GM21576 (cell line): ENCODE data around the gene CDCP2.
"Not testable (repeated sequence)": the region's sequence is repeated elsewhere in the genome, so short reads cannot be mapped to it uniquely, and the experiment has no call there.

Source experiments
- ATAC-seq: cut with Tn5 transposase; IDR thresholded peaks from one replicate; pipeline ENCODE4 v1.9.1; 2021; ENCODE audit warnings: mild to moderate bottlenecking, moderate library complexity; ENCODE audit not compliant: unreplicated experiment

Gene CDCP2

GRCh38 chr1:54117815-54118563 lies 34.8 kb downstream of the CDCP2 start:
- ATAC-seq: no peak

- ATAC-seq: no peak
Measured at GRCh38 chr1:54115520-54115919, 37.3 kb downstream of the CDCP2 start.

GRCh38 chr1:54114955-54115354 lies 37.8 kb downstream of the CDCP2 start:
- ATAC-seq: no peak

- no peak for ATAC-seq
Measured at GRCh38 chr1:54114001-54114400, 38.8 kb downstream of the CDCP2 start.

- ATAC-seq: no peak
Measured at GRCh38 chr1:54112705-54113368, 40.0 kb downstream of the CDCP2 start.

GRCh38 chr1:54112027-54112426 lies 40.8 kb downstream of the CDCP2 start:
- ATAC-seq: no peak

- ATAC-seq: no peak
Measured at GRCh38 chr1:54111624-54112023, 41.2 kb downstream of the CDCP2 start.

- ATAC-seq: no peak
Measured at GRCh38 chr1:54110996-54111395, 41.8 kb downstream of the CDCP2 start.

GRCh38 chr1:54109129-54110090 lies 43.4 kb downstream of the CDCP2 start:
- no peak for ATAC-seq

- ATAC-seq: no peak
Measured at GRCh38 chr1:54108156-54108555, 44.6 kb downstream of the CDCP2 start.

GRCh38 chr1:54107131-54107530 lies 45.7 kb downstream of the CDCP2 start:
- ATAC-seq: no peak

GRCh38 chr1:54105736-54106269 lies 47.0 kb downstream of the CDCP2 start:
- ATAC-seq: no peak

GRCh38 chr1:54105080-54105479 lies 47.7 kb downstream of the CDCP2 start:
- no peak for ATAC-seq

- ATAC-seq: not testable (repeated sequence)
Measured at GRCh38 chr1:54104613-54105012, 48.2 kb downstream of the CDCP2 start.

GRCh38 chr1:54103414-54103813 lies 49.4 kb downstream of the CDCP2 start:
- no peak for ATAC-seq

GRCh38 chr1:54100500-54100899 lies 52.3 kb downstream of the CDCP2 start:
- no peak for ATAC-seq

GRCh38 chr1:54099061-54099610 lies 53.7 kb downstream of the CDCP2 start:
- ATAC-seq: no peak

- ATAC-seq: no peak
Measured at GRCh38 chr1:54096877-54097240, 55.9 kb downstream of the CDCP2 start.

- no peak for ATAC-seq
Measured at GRCh38 chr1:54096227-54096876, 56.4 kb downstream of the CDCP2 start.

GRCh38 chr1:54095546-54096226 lies 57.1 kb downstream of the CDCP2 start:
- no peak for ATAC-seq
